ENCODE results near the gene ACSS3.

The ACSS3 gene

DNA sequence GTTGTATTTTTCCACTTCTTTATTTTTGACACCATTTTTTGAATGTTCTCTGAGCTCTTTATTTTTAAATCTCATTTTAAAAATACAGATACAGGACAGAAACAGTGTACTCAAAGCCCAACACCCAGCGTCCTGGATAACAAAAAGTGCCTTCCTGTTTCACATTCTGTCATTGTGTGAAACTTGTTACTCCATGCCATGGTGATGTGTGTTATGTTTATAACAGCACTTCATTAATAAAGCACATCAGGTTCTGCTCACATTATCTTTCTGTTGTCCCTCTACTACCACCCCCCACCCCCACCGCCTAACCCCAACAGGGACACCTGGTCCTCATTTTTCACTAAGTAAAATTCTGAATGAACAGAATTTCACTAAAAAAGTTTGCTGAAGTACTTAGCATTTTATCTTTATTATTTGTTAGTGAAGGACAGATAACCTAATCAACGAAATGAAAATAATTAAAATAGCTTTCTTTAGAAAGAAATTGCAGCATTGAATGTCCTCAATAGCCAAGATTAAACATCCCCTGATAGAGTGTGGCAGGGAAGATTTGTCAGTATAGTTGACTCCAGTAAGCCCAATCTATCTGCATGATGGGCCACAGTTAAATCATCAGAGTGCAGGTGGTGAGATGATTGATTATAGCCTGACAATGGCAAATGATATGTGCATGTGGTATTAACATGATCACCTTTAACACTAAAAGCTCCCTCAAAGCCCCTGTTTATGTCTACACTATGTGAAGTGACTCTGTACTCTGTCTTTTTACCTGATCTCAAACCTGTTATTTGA is 153.9 kb downstream of the ACSS3 start:
- peak; percentile 46 for DNase-seq

DNA sequence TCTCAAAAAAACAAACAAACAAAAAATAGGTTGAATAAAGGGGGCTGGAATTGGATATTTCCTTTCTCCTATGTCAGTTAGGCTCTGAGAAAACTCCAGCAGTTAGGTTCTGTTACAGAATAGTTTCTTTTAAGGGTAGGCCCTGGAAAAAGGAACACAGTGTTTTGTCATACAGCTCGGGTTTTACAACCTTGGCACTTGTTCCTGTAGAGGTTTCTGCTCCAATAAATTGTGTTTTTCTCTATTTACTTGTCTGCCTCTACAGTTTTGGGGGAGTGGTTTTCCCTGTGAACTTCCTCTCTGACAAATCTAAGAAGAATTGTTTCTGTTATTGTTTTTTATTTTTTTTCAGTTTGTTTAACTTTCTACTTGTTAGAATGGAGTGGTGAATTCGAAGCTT is 167.6 kb downstream of the ACSS3 start:
- DNase-seq: peak; percentile 71

DNA sequence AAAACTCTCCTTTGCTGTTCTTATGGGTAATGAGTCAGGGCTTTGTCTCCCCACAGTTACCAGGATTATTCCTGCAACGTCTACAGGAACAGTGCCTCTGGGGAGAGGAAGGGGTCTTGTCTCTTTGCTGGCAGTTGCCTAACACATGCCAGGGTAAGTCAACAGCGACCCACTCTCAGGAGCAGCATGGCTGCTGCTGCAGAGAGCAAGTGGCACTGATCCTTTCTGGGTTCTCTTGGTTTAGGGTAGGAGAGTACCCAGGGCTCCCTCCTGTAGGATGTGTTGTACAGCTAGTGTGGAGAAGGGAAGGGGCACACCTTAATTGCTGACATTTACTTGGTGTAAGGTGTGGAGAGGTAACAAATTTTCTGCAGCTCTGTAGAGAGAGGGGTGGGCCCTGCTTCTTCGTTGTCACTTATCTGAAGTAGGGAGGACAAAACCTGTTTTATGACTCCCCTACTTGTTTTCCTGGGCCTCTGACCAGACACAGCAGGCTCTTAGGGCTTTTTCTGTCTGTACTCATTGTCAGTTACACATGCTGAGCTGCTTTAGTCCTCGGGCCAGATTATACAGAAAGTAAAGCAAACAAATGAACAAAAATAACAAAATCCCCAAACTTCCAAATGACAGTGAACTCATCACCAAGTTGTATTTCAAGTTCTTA is 168.2 kb downstream of the ACSS3 start:
- DNase-seq: peak; percentile 85

DNA sequence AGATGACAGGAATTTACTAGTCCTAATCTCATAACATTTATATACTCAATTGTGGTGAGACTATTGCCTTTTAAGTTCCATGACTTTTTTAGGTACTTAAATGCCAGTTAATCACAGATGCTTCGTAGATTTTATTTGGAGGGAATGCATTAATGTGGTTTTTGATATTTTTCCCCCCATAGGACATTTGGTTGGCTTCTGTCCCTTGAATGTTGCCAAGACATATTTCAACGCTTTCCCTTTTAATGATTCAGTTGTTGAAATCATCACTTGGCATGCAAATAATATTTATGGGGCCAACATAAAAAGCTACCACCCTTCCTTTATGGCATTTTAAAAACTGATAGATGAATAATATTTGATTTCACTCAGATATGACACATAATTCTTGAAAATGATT is 172.1 kb downstream of the ACSS3 start:
- DNase-seq: no peak

DNA sequence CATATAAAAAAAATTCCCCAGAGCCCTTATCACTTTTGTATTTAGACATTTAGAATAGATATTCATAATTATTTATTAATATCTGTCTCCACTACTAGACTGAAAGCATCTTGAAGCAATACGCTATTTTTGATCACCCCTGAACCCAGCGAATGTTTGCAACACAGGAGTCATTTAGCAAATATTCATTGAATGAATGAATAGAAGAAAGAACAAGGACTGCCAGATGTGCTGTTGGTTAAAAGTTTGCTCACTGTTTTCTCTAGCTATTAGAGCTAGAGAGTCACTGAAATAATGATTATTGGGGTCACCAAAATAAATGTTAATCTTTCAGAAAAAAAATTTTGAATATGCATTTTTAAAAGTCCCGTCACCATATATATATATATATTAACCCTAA is 174.3 kb downstream of the ACSS3 start:
- DNase-seq: no peak

DNA sequence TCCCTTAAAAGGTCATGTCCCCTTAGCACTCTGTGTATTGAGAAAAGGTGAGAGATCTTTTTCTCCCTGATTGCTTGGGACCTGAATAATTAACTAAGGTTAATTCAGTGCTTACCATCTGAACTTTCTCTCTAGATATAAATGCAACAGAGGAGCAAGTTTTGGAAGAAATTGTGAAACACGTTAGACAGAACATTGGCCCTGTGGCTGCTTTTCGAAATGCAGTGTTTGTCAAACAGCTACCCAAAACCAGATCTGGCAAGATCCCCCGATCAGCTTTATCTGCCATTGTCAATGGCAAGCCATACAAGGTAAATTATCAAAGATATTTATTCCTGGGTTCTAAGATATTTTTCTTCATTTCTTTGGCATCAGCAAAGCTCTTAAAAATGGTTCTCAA is 175.5 kb downstream of the ACSS3 start:
- DNase-seq: no peak

DNA sequence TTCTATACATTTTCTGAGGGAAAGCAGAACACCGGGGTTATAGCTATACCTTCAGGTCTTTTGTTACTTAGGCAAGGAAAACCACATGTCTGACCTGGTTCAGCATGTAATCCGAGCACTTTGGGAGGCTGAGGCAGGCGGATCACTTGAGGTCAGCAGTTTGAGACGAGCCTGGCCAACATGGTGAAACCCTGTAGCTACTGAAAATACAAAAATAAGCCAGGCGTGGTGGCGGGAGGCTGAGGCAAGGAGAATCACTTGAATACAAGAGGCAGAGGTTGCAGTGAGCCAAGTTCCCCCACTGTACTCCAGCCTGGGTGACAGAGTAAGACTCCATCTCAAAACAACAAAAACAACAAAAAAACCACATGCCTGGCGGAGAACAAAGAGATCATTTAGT is 177.6 kb downstream of the ACSS3 start:
- no peak for DNase-seq

DNA sequence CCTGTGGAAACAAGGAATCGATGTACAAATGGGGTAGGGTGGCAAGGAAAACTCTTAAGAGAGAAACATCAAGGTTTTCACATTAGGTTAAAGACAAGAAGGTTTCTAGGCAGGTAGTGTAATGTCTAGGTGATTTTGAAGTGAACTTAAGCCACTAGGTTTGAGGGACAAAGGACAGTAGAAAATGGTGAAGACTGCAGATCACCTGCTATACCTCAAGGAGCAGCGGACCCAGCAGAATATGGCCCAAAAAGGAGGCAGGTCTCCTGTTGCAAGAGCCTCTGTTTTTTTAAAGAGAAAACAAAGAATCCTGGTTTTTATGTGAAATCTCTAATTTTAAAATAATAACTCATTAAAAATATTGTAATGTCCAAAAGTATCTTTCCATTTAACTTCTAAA is 178.1 kb downstream of the ACSS3 start:
- DNase-seq: peak; percentile 23

DNA sequence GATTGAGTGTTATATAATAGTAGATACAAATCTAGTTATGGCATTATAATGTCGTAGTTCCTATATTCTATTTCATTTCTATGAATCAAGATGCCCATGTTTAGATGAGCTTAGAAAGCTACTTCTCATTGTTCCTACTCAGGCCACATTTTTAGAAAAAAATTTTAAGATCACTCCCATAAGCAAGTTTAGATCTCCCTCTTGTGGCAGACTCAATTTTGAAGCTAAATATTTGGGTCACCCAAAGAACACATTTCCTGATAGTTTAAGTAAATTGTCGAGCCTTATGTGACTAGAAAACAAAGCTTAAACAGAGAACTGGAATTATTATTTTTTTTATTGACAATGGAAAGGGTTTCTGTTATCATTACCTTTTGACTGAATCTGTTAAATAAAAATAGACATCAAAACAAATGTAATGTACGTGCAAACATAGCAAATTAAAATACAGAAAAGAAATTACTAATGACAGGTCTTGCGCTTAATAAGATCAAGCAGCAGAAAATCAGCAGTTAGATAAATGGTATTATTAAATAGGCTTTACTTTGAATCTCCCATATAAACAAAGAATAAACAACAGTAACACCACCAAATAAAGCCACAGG is 180.2 kb downstream of the ACSS3 start:
- peak; percentile 77 for DNase-seq

DNA sequence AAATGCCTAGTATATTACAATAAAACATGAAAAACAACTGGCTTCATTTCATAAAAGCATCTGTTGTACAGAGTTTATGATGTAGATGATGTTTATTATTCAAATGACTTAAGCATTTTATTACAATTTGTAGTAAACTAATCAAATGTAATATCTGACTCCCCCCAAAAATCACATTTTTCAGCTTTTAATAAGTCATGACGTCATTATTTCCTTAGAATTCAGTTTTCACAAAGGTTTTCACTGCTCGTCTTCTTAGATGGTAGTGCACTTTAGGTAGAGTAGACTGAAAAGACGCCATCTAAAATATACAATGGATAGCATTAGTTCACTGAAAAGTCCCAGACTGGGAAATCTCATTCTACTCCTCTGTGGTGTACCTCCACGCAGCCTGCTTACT is 181.5 kb downstream of the ACSS3 start:
- DNase-seq: no peak

DNA sequence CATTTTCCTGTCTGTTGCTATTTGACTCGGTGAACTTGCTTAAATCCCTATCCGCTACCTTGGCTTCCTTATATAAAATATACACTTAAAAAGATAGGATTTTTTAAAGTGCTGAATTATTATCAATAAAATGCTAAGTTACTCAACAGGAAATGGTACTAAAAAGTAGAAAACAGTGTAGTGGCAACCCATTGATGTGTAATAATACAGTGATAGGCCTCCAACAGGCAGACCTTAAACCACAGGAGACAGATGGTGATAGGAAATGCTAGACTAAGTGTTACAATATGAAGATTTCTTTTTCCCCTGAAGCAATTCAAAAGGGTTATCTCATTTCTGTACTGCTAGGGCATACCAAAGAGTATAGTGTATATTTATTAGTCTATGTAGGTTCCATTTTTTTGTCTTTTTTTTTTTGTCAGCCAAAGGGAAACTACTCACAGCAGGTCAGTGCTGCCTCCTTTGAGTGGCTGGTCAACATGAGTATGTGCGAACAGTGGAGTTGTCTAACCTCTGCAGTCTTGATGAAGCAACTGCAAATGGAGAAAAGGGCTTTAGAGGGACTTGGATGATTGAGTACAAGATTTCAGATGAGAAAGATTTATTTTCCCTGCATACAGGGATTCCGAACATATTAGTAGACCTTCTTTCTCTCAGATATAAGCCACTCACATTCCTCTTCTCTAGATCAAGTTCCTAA is 183.8 kb downstream of the ACSS3 start:
- no peak for DNase-seq

DNA sequence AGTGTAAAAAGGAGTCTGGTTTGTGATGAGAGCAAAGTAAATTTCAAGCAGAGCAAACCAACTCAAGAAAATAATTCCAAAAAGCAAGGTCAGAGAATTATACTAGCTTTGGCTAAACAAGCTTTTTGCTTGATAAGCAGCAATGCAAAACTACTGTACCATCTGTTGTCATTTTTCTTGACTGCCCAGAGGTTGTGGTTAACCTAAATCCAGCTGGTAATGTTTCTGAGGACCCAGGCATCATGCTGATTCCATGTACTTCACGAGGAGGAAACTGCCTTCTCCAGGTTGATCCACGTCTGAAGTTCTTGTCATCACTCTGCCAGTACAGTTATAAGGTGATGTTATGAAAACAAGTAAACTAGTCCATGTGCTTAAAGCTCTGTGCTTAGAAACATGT is 185.2 kb downstream of the ACSS3 start:
- peak; percentile 21 for DNase-seq

DNA sequence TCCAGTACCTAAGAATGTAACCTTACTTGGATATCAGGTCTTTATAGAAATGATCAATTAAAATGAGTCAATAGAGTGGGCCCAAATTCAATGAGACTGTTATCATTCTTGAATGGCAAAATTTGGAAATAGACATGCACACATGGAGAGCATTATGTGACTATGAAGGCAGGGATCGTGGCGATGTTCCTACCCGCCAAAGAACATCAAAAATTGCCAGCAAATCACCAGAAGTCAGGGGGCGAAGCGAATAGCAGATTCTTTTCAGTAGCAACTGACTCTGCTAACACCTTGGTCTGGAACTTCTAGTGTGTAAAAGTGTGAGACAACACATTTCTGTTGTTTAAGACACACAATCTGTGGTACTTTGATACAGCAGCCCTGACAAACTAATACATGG is 192.5 kb downstream of the ACSS3 start:
- DNase-seq: no peak

DNA sequence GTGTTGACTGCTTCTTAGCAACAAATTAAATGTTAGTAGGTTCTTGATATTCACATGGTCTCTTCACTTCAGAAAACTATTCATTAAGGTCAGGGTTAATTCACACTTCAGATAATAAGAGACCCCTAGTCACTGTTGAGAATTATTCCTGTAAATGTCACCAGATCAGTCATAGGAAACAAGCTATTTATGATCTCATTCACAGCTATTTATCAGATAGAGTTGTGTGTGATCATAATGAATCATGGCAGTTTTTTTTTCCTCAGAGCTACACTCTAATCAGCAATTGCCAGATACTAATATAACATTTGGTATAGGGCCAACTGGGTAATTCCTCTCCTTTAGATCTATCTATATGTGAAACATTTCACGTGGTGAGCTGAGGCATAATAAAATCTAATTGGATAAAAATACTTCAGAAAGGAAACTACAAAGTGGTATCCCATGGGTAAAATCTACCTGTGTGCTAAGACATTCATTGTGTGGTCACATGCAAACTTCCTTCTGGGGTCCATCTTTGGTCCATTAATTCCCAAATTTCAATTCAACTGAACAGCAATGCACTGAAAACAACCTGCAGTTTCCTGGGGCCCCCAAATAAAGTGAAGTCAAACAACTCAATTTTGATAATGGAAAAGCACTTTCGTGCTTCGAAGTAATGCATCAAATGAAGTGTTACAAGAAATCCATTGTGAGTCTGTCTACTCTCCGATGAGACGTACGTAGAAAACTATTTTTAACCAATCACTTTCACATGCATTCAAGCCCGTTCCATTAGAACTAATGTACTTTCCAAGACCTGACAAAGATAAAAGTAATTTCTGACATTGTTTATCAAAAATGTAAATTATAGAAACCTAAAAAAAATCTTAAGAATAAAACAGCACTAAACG is 197.0 kb downstream of the ACSS3 start:
- DNase-seq: no peak

DNA sequence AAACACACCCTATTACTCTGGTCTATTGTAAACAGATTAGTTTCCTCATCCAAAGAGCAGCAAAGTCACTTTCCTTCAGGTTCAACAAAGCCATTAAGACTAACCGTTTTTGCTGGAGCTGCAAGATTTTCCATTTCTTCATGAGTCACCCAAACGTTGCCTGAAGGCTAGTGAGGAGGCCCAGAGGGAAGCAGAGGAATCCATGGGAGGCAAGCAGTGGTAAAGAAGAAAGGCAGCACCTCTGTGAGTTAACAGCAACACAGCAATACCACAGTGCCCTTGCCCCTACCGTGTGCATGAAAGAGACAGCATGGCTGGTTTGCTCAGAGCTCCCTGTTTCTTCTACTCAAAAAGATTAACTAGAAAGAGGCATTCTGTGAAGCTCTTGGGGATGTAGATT is 206.3 kb downstream of the ACSS3 start:
- no peak for DNase-seq

DNA sequence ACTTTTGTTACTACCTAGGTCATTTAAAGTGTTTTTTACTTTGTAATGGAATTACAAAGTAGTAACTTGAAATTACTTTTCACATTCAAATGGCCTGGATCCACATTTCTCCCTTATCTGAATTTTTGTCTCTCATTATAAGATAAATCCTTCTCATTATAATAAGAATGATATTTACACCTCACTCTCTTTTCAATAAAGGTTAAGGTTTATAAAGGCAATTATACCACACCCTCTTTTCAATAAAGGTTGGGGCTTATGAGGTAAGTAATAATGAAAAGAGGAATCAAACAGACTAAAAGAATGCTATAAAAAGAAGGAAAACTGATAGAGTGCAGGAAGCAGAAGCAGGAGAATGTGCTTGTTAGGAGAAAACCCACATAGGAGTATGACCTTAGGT is 210.8 kb downstream of the ACSS3 start:
- no peak for DNase-seq

DNA sequence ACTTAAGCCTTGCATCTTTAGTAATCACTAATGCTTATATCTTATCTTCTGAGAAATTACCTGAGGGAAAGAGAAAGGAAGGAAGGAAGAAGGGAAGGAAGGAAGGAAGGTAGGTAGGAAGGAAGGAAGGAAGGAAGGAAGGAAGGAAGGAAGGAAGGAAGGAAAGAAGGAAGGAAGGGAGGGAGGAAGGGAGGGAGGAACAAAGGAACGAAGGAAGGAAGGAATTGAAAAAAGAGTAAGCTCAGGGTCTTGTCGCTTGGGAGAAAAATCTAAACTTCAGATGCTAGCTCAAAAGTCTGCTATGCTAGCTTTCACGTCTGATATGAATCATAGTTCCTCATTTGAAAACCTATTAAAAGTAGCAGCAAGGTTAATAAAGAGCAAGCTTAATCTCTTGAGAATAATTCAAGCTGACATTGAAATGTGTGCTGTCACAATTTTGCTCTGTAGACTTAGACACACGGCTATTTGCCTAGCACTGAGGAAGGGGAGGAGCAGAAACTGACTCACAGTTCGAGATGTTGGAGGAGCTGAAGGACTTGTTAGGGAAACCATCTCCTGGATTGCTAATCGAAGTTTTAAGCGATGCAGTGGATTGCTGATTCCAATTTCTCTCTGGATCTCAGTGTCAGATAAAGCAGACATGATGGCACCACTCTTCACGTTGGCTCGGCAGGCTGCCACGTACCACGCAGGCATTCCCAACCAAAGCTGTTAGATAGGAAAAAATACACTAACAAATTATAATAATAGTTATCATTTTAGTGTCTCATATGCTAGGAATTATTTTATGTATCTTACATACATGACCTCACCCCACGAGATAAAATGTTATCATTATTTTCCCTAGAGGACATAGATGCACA is 216.7 kb downstream of the ACSS3 start:
- DNase-seq: no peak

DNA sequence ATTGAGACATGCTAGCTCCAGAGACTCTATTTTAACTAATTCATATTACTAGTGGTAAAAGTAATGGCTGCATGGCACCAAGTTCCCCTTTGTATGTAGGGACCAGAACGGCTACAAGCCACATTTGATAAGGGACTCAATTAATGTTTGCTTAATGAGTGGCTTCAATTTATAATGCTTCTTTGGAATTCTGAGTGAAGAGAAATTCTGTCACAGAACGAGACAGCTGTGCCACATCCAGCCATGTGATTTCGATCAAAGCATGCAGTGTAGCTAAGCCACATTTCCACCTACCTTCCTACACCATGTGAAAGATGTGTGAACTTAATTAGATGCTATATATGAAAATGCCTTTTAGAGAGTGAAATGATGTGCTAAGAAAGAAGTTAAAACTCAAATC is 217.4 kb downstream of the ACSS3 start:
- no peak for DNase-seq

DNA sequence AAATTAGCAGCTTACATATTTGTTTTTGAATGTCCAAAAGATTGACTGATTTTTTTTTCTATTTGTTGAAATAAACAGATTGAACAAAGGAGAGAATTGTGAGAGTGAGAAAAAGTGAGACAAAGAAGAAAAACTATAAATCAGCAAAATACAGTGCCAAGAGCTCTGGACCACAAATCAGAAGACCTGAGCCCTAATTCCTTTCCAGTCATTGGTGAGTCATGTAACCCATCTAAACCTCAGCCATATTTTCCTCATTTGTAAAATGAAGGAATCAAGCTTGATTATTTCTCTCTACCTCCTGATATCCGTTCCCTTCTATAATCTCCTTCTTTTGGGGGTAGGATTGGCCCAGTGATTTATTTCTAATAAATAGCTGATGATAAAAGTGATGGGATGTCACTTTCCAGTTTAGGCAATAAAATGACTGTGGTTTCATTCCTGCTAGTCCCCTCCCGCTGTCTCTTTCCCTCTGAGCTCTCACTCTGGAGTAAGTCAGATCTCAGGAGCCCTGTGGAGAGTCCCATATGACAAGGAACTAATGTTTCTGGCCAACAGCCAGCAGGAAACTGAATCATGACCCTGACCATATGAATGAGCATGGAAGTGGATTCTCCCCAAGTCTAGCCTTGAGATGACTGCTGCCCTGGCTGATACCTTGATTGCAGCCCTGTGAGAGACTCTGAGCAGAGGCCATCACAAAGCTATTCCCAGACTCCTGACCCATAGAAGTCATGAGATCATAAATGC is 218.9 kb downstream of the ACSS3 start:
- DNase-seq: peak; percentile 12

DNA sequence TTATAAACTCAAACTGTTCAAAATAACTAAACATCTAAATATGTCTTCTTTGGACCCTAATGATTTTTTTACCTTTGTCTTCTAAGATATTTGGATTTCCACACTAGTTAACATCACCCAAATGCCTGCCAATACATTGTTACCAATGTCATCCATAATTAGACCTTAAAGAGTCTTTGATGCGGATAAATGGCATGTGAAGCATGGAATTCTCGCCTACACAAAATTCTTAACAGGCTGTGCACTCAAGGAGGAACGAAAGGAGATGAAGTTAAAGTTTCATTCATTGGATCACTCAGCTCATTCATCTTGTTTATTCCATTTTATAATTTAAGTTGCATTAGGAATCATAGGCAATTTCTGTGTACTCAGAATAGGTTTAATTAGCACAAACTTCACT is 219.7 kb downstream of the ACSS3 start:
- no peak for DNase-seq

DNA sequence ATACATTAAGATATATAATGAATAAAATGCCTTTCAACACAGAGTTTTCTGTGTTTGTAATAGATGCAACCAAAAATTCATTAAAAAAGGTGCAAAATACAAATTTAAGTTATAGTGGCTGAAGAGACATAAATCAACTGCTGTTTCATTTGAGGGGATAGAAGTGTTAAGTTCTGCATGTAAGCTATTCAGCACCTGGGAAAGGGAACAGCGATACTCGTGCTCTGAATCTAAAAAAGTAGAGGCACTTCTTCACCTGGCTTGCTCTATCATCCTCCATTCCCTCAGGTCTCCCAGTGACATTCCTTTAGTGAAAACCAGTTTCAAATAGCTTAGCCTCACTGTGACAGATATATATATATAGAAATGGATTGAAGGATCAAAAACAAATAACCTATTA is 222.6 kb downstream of the ACSS3 start:
- no peak for DNase-seq
